ENCODE measurements around the gene SPTLC1.

The SPTLC1 gene

DNA sequence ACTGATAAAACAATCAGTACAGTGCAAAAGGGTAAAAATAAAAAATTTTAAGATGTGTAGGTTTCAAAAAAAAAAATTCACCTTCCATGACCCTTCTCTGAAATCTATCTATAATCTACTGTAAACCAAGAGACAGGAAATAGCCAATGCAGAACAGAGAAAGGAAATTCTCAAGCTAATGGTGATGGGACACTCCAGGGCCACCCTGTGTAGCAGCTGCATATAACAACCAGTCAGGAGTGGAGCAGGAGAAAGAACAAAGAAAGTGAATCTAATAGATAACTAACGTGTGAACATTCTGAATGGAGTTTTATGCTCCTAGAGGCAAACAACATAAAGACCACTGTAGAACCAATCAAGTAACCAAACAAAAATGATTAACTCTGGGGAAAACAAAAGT, 16.6 kb downstream of the SPTLC1 start:
- DNase-seq (ENCODE audit: low read depth in 2 of 3, low spot score in 1 of 3): no peak

DNA sequence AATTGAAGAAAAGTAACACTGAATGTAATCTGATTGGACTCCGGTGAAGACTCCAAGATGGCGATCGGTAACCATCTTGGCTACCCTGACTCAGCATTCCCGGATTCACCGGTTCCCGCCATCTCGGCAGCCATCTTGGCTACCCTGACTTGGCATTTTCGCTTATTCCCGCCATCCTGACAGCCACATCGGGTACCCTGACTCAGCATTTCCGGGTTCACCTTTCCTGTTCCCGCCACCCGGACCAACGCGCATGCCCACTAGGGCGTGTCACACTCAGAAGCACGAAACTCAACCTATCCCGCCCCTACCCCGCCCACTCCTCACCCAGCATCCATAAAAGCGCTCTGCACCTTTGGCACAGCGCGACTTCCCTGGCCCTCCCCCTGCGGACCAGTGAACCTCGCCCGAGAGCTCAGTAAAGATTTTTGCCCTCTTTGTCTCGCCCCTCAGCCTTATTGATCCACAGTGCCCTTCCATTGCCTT, 17.2 kb downstream of the SPTLC1 start:
- peak; percentile 12 to 66 (median 31) for DNase-seq (ENCODE audit: low read depth in 2 of 3, low spot score in 1 of 3)

DNA sequence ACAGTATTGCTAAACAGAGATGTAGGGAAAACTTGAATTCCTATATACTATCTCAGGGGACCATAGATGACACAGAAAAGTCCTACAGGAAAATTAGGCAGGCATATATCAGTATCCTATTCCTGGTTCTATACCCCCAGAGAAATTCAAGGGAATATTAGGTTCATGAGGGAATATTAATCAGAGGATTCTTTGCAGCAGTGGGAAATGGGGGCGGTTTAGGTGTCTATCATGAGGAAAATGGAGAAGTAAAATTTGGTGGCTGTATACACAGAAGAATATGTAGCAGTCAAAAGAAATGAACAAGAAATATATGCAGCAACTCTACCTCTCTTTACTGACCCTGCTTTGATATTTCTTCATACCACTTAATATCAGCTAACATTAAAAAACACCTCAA, 20.0 kb downstream of the SPTLC1 start:
- no peak for DNase-seq (ENCODE audit: low read depth in 2 of 3, low spot score in 1 of 3)

DNA sequence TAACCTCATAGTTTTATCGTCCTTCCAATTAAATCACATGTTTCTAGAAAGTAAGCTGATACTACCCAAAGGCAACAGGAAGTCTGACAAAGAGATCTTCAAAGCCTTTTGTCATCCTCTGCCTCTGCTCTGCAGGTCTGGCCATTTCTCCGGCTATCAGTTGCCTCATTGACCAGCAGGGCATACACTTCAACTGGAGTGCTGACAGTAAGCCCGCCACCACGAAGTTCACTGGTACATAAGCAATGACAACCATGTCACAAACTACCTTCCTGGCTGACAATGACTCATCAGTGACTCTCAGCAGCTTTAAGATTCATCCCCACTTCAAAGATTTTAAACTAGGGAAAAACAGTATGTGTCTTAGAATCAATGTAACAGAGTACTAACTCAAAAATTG, 20.6 kb downstream of the SPTLC1 start:
- peak in 2 of 3 donors; percentile 8 to 17 for DNase-seq (ENCODE audit: low read depth in 2 of 3, low spot score in 1 of 3)

DNA sequence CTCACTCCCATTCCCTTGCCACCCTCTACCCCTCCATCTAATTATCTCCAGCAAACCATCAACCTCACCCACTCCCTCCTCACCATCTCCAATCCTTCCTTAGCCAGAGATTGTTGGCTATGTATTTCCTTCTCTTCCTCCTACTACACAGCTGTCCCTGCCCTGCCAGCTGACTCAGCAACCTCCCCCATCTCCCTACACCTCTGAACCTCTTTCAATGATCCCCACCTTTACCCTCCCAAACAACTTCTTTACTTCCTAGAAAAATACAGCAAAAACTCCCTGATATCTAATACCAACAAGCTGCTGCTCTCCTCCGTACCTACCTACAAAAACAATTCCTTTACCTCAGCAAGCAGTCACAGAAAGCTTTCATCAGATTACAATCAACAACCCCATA, 37.3 kb downstream of the SPTLC1 start:
- DNase-seq (ENCODE audit: low read depth in 2 of 3, low spot score in 1 of 3): no peak

DNA sequence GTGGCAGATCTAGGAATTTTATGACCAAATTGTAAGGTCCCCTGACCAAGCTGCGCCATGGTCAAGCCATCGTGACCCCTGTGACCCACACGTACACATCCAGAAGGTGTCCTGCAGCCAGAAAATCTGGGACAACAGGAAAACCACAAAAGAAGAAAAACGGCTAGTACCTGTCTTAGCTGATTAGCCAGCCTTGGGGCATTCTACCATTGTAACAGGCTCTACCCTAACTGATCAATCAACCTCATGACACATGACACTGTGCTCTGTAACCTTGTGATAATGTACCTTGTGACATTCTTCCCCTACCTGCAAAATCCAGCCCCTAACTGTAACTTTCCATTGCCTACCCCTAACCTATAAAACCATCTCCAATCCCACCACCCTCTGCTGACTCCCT, 43.6 kb downstream of the SPTLC1 start:
- no peak for DNase-seq (ENCODE audit: low read depth in 2 of 3, low spot score in 1 of 3)

DNA sequence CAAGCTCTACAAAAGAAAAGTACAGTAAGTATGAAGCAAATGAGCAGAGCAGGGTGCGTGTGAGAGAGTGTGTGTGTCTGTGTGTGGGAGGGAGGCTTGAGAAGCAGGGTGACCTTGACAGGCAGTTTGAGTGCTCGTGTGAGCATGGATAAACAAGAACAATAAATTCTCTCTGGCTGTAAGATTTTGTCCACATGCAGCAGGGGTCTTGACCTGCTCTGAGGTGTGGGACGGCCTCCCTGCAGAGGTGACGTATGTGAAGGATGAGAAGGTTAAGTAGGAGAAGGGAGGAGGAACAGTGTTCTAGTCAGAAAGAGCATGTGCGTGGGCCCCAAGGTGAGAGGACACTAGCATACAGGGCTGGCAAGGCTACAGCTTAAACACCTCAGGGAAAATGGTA, 49.0 kb downstream of the SPTLC1 start:
- DNase-seq (ENCODE audit: low read depth in 2 of 3, low spot score in 1 of 3): no peak

DNA sequence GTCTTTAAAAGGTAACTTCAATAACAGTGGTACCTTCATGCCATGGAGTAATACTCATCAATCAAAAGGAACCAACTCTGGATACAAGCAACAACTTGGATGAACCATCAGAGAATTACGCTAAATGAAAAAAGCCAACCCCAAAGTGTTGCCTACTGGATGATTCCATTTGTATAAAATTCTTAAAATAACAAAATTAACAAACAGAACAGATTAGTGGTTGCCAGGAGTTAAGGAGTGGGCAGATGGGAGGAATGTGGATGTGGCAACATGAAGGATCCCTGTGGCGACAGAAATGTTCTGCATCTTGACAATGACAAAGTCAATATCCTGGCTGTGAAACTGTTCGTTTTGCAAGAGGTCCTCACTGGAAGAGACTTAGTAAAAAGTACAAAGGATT, 50.5 kb downstream of the SPTLC1 start:
- no peak for DNase-seq (ENCODE audit: low read depth in 2 of 3, low spot score in 1 of 3)

DNA sequence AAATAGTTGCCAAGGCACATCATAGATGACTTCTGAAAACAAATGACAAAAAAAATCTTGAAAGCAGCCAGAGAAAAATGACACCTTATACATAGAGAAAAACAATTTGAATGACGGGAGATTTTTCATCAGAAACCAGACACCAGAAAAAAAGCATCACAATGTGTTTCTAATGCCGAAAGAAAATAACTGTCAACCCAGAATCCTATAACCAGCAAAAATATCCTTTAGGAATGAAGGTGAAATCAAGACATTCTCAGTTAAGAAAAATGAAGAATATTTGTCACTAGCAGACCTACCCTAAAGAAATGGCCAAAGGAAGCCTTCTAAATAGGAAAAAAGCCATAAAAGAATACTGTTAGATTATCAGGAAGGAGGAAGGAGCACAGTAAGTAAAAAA, 54.0 kb downstream of the SPTLC1 start:
- DNase-seq (ENCODE audit: low read depth in 2 of 3, low spot score in 1 of 3): no peak

DNA sequence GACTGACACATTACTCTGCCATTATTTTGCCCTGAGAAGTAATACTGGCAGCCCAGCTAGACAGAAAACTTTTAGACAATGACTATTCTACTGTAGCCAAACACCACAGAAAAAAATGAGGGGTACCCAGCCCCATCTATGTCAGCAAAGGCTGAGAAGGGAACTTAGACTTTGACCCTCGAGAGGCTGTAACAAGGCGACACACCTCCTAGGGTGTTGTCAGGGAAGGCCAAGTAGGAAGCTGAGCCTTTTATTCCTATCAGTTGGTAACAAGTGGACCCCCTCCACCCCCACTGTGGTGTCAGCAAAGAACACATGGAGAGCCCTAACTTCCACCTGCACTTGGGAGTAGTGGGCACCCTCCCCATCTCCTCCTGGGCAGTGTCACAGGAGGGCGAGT, 55.6 kb downstream of the SPTLC1 start:
- DNase-seq (ENCODE audit: low read depth in 2 of 3, low spot score in 1 of 3): no peak

DNA sequence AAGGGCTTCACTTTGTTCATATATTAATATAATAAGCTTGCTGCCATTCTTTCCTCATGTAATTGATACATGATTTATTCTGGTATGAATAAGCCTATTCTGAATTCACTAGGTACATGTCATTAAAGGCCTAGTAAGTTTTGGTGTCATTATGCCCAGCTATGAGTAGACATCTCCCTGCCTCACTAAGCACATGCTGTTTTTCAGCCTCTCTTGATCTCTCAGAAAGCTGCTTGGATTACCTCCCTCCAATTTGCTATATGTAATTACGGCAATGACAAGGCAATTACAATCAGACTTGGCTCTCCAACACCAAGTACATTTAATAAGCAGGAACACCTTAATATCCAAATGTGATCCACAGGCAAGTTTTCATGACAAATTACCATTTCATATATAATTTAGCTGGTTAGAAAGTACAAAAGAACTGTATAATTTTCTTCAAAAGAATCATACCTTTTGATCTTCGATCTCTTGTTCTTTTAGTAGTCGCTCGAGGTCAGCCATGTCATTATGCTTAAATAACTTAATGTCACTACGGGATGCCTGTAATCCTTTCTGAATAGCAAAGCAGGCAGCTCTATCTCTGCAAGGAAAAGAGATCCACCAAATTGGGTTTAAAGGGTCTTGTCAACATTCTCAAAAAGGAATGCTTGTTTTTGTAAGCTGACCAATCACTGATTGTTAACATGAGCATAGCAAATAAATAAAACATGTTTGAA, 56.3 kb downstream of the SPTLC1 start:
- no peak for DNase-seq (ENCODE audit: low read depth in 2 of 3, low spot score in 1 of 3)

DNA sequence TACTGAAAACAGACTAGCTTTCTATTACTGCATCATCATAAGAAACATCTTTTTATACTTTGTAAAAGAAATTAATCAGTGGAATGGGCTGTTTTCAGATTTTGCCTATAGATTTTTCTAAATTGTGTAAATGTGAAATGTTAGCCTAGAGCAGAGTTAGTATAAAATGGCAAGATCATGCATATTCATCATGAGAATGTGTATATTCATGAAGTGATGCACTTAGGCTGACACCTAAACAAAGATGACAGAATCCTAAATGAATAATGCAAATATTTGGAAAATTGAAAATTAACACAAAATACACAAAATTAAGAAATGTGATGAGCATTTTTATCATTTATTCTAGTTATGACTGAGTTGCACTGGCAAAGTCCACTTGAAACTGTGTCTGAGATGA, 57.2 kb downstream of the SPTLC1 start:
- DNase-seq (ENCODE audit: low read depth in 2 of 3, low spot score in 1 of 3): no peak

DNA sequence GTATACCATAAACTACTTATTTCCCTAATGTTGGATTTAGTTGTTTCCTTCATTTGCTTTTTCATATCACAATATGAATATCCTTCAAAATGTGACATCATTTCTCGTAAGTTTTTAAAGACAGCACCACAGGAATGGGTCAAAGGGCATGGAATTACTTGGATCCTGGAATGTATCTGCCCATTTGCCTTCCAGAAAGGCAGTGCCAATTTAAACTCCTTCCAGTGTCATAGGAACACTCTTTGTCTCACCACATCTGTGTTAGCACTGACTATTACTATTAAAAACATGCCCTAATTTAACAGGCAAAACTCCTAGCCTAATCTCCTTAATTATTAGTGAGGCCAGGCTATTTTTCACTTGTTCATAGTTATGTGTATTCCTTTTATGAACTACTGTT, 58.0 kb downstream of the SPTLC1 start:
- DNase-seq (ENCODE audit: low read depth in 2 of 3, low spot score in 1 of 3): no peak

DNA sequence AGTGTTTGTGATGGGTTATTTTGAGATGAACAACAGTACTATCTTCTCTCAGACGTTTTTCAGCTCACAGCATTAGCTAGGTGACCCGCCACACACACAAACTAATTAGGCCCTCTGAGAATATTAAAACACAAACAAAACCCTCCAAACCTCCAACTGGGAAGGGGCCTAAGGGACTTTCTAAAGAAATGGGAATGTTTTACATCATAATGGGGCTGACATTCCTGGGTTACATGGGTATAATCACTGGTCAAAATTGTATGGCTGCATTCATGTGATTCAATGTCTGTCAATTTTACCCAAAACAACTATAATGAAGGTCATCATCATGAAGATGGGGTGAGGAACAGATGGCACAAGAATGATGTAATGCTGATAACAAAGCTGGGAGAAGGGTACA, 59.6 kb downstream of the SPTLC1 start:
- DNase-seq (ENCODE audit: low read depth in 2 of 3, low spot score in 1 of 3): no peak

DNA sequence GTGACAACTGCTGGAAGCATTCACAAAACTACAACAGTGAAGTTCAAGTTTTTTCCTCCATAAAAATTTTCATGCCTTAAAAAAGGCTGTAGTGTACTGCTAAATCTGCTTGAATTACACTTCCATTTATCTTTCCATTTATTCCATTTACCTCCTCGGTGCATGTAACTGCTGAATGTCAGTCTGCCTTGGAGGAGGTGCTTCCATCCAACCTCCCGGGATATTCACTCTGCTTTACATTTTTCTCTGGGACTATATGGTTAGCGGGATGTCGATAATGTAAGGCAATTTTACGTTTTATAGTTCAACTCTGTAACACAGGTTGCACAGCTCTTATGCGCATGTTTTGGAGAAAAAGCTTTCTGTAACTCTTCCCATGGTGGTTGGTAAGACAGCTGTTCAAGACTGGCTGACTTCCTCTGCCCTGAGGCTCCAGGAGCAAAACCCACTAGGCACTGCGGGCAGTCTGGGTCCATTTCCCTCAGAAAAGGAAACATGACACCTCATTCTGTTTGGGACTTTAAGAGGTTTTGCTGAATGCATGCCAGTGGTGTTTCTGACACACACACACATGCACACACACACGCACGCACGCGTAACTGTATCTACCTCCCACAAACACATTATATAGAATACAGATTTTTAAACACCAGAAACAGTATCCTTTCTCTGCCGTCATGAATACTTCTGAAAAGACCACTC, 66.1 kb downstream of the SPTLC1 start:
- DNase-seq (ENCODE audit: low read depth in 2 of 3, low spot score in 1 of 3): no peak

DNA sequence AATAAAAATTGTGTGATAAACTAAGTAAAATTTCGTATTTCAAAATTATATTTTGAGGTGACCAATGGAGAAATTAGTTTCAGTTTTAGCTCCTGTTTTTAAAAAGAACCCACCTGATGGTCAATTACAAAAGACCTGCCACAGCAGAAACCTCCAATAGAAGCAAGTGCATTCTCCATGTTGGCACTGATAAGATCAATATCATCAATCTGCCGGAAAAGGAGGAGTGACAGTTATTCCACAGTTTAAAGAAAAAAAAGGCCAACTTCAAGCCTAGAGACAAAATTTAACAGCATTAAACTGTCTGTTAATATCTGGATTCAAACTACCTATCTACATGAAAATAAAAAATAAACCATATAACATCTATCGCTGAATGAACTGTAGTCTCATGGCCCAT, 67.7 kb downstream of the SPTLC1 start:
- no peak for DNase-seq (ENCODE audit: low read depth in 2 of 3, low spot score in 1 of 3)

DNA sequence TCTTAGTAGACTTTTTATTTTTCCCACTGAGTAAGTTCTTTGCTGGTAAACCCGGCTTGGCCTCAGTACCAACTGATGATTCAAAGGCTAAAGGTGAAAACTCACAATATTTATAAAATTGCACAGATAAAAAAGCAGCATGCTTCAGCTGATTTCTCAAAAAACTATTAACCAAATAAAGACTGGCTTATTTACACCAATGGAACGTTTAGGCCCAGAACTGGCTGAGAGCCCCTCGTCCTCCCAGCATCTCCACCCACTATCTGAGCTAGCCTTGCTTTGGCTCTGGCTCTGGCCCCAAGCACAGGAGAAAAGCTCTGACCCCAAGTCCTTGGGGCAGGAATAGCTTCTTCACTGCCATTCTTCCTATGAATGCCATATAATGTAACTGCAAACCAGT, 68.5 kb downstream of the SPTLC1 start:
- no peak for DNase-seq (ENCODE audit: low read depth in 2 of 3, low spot score in 1 of 3)

DNA sequence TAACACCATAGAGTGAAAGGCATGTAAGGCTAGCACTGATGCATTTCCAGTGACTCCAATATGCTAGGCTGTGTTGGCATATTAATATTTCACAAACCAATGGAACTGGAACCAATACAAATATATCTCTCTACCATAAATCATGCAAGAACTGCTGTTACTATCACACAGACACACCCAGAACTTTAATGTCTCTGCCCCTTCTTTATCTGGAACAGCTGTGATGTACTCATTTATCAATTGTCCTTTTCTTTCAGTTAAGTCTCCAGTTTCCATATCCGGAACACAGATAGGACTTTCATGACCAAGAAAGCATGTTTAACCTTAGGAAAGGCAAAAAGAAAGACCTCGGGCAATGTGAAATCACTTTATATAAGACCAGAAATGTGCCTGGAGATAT, 70.3 kb downstream of the SPTLC1 start:
- no peak for DNase-seq (ENCODE audit: low read depth in 2 of 3, low spot score in 1 of 3)

DNA sequence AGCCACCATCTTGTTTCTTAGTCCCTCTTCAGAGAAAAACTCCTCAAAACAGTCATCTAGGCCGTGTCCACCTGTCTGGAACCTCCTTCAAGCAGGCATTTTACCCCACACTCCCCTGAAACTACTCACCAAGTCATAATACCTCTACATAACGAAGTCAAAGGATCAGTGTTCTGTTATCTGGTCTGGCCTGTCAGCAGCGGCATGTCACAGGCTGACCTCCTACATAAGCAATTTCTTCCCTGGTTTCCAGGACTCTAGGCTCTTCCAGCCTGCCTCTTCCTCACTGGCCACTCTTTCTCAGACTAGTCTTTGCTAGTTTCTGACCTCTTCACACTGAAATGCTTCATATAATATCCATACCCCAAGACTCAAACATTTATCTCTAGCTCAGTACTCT, 72.2 kb downstream of the SPTLC1 start:
- DNase-seq (ENCODE audit: low read depth in 2 of 3, low spot score in 1 of 3): no peak

DNA sequence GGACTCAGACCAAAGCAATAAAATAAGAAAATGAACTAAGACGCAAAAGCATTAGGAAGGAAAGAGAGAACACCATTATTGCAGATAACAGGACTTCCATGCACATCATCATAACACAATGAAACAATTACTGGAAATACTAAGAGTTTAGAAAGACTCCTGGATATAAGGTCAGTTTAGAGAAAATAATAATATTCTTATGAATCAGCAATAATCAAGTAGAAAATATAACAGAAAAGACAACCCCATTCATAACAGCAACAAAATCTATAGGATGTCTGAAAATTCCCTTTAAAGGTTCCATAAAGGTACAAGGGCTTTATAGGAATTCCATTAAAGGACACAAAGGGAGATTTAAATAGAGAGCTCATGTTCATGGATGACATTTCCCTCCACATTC, 73.0 kb downstream of the SPTLC1 start:
- no peak for DNase-seq (ENCODE audit: low read depth in 2 of 3, low spot score in 1 of 3)

DNA sequence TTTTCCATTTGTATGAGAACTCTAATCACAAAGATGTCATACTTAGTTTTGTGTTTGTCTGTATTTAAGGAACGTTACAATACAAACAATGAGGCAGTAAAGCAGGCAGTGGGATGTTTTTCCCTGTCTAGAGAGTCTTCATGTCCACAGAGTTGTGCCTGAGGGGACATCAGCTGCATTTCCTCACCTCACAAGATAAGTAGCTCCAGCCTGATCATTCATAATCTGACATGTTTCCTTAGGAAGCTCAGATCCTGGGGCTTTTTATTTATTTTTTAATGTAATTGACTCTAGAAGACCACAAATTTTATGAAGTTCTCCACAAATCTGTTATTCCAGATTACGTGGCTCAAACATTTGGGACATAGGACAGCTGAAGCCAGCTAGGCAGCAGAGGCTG, 78.5 kb downstream of the SPTLC1 start:
- DNase-seq (ENCODE audit: low read depth in 2 of 3, low spot score in 1 of 3): no peak

DNA sequence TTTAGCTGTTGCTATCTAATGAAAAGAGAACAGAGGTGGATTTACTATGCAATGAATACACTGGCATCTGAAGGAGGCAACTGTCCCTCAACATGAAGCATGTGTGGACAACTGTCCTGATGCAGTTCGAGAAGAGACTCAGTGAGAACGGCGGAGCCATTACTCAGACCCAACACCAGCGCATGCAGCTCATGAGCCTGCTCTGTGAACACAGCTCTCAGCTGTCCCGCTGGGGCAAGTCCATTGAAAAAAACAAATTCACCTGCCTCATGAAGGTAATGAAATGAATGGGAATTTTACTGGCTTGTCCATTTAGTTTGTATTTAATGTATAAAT, 78.8 kb downstream of the SPTLC1 start:
- no peak for DNase-seq (ENCODE audit: low read depth in 2 of 3, low spot score in 1 of 3)

Measured in stimulated activated CD4-positive, alpha-beta T cell treated with anti-CD3 and anti-CD28 coated beads, Interleukin-12 subunit alpha, Interleukin-12 subunit beta, amount 100 ng/mL, for 48 hours (primary cell).